Prostate gland (tissue), 2 donors: ENCODE data around the gene ANXA6.

ENCODE experiments used
- CTCF ChIP-seq, 4 experiments: fragments of 200-600 bp in 2 of 4; fragments of 450-650 bp in 2 of 4; sonication (generic) in 2 of 4; IDR thresholded peaks; 1 replicate in 3 of 4; 2 replicates in 1 of 4; pipeline ENCODE4 v1.5.1; 2016 to 2019; ENCODE audit warnings: antibody characterized with exemption in 4 of 4, mild to moderate bottlenecking in 2 of 4, moderate library complexity in 2 of 4
- POLR2A ChIP-seq: fragments of 450-650 bp; IDR thresholded peaks from one replicate; pipeline ENCODE4 v1.6.1; 2016; ENCODE audit warnings: antibody characterized with exemption, mild to moderate bottlenecking

DNA sequence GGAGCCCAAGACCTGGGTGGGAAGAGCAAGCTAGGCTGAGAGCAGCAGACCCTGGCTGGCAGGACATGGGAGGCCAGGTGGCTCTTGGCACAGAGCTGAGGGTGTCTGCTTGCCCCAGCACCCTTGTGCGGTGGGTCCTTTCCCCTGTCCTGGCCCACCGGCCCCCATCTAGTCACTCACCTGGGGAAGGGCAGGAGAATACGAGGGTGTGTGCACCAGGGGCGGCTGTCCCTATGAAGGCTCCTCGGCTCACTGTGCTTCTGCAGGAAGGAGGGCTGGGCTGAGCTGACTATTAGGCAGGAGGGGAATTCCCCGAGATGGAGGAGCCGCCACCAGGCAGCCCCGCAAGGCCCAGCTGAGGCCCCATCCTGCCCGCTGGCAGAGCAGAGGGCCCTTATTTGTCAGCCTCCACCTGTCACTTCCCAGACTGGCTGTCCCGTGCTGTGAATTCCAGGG, 70.6 kb downstream of the ANXA6 start:
- TF ChIP-seq CTCF (IDR thresholded peaks at IDR 0.05) (no peak), POLR2A (no peak)
